A172 (cell line): ENCODE measurements around the gene FAM136A. TPM values are rescaled to one million over a fixed set of nuclear protein-coding genes. Genes with fewer than 3 reads are reported as not detected.
"Not testable (repeated sequence)": the region's sequence is repeated elsewhere in the genome, so short reads cannot be mapped to it uniquely, and the experiment has no call there.

Experiments
- DNase-seq: peaks from one replicate; pipeline ENCODE4 v3.0.0-alpha.2; 2015; ENCODE audit warnings: low spot score
- total RNA-seq: library from RNA; depleted of rRNA; stranded (reverse); fragments of >200 nt; shearing (Covaris generic); gene quantifications from 2 replicates; pipeline ENCODE4 v1.2.3, GENCODE V29; 2014; rRNA removed

Gene FAM136A
- total RNA-seq, 1 experiment from 2014 or later, result 90.6 TPM

DNA sequence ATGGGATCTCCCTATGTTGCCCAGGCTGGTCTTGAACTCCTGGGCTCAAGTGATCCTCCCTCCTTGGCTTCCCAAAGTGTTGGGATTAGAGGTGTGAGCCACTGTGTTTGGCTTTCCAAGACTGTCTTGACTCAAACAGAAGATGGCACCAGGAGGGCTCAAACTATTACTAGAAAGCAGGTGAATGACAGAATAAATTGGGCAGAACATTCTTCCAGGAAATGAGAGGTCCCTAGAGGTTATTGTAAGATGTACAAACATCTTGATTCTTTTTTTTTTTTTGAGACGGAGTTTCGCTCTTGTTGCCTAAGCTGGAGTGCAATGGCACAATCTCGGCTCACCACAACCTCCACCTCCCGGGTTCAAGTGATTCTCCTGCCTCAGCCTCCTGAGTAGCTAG is 4.0 kb downstream of the FAM136A start:
- not testable (repeated sequence) for DNase-seq

DNA sequence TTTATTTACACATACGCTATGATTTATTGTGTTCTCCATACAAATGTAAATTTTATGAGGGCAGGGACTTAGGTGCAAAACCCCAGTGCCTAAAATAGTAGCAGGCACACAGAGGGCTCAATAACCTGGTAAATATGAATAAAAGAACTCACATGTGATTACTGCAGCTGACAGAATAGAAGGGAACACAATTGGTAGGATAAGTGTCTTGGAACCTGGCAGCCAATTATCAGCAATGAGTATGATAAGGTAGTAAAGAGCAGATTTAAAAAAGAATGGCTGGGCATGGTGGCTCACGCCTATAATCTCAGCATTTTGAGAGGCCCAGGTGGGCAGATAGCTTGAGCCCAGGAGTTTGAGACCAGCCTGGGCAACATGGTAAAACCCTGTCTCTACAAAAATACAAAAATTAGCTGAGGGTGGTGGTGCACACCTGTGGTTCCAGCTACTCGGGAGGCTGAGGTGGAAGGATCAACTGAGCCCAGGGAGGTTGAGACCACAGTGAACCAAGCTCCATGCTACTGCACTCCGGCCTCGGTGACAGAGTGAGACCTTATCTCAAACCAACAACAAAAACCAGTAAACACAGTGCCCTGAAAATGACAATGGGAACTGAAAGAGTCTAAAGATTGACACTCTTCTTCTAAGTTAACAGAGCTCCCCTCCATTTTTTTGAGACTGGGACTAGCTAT is 18.2 kb downstream of the FAM136A start:
- no peak for DNase-seq

DNA sequence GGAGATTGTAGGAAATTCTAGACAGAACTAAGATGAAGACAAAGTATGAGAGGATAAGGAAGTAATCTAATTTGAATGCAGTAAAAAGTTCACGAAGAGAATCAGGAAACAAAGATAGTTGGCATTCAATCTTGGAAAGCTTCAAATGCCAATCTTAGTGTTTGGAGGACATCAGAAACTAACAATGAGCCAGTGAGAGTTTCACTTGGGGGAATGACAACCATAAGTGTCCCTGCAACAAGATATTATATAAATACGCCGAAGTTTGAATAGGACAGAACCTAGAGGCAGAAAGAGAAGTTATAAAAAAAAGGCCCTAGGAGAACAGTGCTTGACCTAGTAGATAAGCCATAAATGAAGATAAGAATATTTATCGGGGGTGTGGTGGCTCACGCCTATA is 19.4 kb downstream of the FAM136A start:
- DNase-seq, result no peak

GRCh38 chr2:70280242-70280798 is 21.5 kb downstream of the FAM136A start:
- DNase-seq, result no peak

DNA sequence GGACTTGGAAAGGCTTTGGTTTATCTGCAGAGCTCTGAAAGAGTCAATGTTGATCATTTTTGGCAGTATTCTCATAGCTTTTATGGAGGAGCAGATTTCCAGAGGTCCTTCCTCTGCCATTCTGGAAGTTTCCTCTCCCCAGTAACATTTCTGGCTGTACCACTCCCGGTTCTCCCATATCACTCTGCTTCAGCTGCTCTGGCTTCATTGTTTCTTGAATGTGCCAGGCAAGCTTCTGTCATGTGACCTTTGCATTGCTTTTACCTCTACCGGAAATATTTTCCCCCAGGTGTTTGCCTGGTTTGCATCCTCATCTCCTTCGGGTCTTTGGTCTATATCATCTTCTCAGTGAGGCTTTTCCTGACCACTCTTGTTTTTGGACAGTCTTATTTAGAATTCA is 31.5 kb downstream of the FAM136A start:
- DNase-seq, result no peak

DNA sequence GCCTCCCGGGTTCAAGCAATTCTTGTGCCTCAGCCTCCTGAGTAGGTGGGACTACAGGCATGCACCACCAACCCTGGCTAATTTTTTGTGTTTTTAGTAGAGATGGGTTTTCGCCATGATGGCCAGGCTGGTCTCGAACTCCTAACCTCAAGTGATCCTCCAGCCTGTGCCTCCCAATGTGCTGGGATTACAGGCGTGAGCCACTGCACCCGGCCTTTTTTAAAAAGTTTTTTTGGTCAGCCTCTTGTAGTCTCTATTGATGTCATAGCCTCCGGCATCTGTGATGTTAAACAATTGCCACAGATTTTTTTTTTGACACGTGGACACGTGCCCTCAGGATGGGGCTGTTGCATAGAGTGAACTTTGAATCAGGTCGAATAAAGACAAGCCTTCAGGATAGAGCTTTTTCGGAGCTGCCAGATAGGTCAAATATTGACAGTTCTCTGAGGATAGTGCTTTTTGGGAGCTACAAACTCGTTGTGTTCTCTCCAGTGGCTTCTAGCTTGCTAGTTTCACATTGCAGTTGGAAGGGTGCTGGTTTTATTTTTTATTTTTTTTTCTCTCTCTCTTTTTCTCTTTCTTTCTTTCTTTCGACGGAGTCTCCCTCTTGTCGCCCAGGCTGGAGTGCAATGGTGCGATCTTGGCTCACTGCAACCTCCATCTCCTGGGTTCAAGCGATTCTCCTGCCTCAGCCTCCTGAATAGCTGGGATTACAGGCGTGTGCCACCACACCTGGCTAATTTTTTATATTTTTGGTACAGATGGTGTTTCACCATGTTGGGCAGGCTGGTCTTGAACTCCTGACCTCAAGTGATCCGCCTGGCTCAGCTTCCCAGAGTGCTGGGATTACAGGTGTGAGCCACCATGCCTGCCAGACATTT is 32.2 kb downstream of the FAM136A start:
- DNase-seq, result not testable (repeated sequence)

DNA sequence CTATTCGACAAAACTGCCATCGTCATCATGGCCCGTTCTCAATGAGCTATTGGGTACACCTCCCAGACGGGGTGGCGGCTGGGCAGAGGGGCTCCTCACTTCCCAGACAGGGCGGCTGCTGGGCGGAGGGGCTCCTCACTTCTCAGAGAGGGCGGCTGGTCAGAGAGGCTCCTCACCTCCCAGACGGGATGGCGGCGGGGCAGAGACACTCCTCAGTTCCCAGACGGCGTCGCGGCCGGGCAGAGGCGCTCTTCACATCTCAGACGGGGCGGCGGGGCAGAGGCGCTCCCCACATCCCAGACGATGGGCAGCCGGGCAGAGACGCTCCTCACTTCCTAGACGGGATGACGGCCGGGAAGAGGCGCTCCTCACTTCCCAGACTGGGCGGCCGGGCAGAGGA is 34.9 kb downstream of the FAM136A start:
- not testable (repeated sequence) for DNase-seq

DNA sequence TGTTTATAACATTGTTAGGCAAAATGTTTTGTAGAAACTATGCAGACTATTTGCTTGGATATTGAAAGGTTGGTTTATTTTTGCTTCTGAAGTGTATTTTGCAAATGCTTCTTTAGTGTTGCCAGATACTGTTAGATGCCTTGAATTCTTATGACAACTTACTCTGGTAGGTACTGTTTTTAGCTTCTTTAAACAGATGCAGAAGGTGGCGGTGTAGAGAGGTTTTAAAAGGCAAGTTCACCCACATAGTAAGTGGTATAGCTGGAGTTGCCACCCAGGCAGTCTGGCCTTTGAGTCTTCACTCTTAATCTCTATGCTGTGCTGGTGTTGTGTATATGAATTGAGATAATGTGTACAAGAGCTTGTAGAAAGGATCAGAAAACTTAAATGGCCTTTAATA is 40.4 kb downstream of the FAM136A start:
- DNase-seq, result no peak

DNA sequence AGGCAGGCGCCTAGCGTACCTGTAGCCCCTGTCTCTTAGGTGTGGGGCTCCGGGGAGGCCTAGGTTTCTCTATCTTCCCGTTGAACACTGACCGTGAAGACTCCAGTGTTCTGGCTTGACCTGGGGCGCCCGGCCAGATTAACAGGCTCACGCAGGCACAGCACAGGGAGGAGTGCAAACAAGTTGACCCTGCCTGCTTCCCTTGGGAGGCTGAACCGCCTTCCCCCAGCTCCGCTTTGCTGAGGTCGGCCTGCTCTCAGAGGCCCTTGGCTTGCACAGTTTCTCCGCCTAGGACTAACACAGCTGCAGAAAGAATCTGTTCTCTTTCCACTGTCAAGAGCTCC is 43.4 kb downstream of the FAM136A start:
- no peak for DNase-seq

DNA sequence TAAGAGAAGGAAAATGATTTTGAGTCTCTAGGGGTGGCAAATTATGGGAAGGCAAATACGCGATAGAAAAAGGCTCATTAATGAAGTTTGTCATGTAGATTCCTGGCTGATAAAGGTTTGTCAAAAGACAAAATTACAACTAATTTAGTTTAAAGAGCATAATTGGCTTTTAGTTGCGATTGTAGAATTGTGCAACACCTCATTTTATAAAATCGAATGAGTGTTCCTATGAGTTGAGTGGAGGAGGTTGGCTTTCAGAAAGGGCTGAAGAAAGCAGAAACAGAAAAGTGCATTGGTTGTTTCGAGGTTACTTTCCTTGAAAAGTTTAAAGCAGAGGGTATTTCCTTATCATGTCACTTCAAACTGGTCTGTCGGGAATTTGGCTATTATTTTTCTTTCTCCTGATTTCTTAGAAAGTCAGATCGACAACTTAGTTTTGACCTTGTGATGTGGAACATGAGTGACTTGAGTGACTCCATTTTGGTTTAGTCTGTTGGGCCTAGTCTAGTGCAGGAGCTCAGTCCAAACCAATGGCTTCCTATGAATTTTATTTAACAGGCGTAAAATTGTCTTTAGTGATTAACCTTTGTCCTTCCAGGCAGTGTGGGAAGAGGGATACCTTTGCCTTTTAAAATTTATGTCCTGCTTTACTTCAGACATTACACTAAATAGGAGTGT is 46.1 kb downstream of the FAM136A start:
- DNase-seq, result no peak

GRCh38 chr2:70250434-70250833 is 51.4 kb downstream of the FAM136A start:
- no peak for DNase-seq

GRCh38 chr2:70248181-70248847 is 53.6 kb downstream of the FAM136A start, which contains the start of gene TIA1:
TSS of gene TIA1 (minus strand) at chr2:70248628. CDS start at chr2:70248430, 198 bp downstream.
- DNase-seq, result peak; percentile 99

DNA sequence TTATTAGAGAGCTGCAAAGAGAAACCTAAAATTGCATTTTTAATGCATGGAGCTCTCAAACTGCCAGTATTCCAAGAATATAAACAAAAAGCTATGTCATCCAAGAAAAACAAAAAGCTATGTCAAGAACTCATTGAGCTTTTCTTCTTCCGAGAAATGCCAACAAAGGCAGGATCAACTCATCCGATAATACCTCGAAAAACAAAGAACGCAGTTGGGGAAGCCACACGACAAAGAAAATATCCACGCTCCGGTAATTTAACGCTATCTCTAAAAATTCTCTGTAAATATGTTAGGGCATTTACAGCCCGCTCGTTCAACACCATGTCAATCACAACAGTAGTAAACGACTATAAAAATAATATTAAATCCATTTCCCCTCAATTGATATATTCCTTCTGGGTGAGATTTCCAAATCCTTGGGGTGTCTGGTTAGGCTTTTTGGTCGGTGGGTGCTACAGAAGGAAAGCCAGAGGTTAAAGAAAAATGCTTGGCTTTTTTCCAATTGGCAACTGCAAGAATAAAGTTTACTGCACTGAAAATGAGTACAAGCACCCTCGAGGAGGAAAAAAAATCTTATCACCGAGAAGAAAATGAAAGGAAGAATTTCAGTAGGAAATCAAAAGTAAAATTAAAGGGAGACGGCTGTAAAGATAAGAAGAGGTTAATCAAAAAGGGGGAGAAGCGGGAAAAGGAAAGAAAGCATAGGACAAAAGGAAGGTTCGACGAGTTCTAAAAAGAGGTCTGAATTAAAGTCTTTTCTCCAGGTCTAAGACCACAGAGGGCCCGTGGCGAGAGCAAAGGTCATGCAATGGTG is 54.3 kb downstream of the FAM136A start:
- peak; percentile 6 for DNase-seq

Other genes starting within 250 kb of the FAM136A start
- gene PCBP1, start 214.6 kb downstream of the FAM136A start, total RNA-seq, result 24.3 and 26.3 TPM in 2 replicates
- gene C2orf42, start 111.0 kb downstream of the FAM136A start, total RNA-seq, result 13.2 and 15.8 TPM in 2 replicates
- 72.2 and 91.5 TPM in 2 replicates for gene TIA1, start 53.4 kb downstream of the FAM136A start, total RNA-seq
- 65.8 and 77.7 TPM in 2 replicates for gene PCYOX1, start 43.9 kb downstream of the FAM136A start, total RNA-seq
- gene SNRPG, start 8.3 kb downstream of the FAM136A start, total RNA-seq, result 422 and 518 TPM in 2 replicates